ENCODE results near the gene DCAF10.
"Not testable (repeated sequence)": the region's sequence is repeated elsewhere in the genome, so short reads cannot be mapped to it uniquely, and the experiment has no call there.

DCAF10 gene

DNA sequence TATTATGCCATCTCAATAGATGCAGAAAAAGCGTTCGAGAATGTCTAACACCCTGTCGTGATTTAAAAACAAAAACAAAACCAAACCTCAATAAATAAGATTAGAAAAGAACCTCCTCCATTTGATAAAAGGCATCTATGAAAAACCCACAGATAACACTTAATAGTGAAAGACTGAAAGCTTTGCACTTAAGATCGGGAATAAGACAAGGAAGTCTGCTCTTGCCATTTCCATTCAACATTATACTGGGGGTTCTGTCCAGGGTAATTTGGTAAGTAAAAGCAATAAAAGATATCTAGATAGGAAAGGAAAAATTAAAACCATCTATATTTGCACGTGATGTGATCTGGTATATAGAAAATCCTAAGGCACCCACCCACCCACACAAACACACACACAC lies 8.5 kb upstream of the DCAF10 start:
- DNase-seq: no peak

DNA sequence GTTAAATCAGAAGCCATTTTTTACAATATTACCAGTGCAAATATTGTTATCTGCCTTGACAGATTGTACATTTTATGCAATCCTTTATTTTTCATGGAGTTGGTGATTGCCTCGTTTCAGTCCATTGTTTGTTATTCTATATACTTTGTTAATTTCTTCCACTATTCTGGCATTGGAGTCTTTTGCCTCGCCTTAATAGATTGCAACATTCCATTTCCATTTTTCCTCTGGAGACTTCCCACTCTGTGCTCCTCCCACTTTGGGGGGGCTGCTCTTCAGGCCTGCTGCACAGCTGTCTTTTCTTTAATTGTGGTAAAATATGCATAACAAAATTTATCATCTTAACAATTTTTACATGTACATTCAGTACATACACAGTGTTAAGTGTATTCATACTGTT lies 4.4 kb upstream of the DCAF10 start:
- DNase-seq: no peak

DNA sequence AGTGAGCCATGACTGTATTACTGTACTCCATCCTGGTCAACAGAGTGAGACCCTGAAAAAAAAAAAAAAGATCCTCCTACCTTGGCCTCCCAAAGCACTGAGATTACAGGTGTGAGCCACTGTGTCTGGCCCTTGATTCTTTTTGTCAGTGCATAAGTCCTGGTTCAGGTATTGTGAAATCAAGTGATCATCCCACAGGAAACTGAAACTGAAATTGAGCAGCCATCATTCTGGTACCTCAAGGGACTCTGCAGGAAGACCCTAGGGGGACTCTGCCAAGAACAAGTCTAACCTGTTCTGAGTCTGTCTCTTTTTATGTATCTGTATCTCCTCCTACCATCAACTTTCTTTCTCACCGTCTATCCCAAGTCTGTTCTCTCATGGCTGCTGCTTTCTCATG lies 1.9 kb upstream of the DCAF10 start:
- DNase-seq: no peak

DNA sequence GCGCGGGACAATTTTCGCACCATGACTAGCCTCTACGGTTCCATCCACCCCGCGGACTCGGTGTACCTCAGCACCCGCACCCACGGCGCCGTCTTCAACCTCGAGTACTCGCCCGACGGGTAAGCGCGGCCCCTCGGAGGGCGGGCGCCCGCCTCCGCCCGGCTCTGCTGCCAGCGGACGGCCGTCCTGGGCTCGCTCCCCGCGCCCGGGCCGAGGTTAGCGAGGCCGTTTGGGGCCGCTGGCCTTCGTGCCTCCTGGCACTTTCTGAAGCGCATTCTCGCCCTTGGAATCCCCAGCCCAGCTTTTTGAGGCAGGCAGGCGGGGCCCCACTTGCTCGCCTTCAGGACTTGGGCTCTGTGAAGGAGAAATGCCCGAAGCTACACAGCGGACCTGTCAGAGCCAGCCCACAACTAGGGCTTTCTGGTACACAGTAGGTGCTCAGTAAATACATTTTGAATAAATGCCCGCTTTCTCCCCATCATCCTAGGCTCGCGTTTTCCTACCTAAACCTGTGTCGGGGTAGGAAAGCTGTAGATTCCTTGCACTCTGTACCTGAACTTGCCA lies 772 bp downstream of the DCAF10 start:
- peak; percentile 32 for DNase-seq

DNA sequence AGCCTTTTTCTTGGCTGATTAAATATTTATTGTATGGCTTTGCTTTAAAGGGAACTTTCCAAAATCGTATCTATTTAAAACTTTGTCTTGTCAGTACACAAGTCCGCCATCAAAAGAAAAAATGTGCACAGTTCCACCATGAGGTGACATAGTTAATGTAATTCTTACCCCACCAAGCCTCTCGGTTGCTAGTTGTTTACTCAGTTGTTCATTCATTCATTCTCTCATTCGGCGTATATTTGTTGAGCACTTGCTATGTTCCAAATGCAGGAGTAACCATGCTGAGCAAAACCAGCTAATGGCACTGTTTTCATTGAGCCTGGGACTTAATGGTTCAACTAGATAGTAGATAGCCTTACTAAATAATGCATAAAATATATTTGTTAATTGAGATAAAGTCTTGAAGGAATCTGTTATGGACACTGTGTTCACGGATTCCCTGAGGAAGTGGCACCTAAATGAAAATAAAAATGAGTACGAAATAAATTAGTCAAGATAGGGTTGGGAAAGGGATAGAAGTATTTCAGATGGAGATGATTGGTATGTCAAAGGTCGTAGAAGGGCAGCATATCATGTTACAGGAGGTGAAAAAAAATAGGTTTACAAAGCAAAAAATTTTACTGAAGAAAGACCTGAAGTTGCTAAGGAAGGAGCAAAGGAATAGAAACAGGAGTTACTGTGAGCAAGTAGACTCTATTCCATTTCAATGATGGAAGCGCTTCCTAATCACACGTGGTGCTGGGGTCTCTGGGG lies 1.5 kb downstream of the DCAF10 start:
- no peak for DNase-seq

DNA sequence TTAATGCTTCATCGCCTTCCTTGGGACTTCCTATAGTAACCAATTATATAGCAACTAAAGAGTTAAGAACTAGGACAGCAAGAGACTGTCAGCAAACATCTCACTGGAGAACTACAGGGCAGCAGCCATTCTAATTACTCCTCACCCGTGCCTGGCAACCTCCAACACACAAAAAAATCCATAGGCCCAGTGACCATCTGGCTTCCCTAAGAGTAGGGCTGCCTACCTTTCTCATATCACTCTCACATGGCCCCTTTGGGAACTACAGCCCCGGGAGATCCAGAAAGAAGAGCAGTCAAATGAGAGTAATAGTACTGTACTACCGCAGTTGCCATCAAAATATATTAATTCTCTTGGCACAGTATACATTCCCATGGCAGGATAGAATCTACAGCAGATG lies 5.7 kb downstream of the DCAF10 start:
- no peak for DNase-seq

DNA sequence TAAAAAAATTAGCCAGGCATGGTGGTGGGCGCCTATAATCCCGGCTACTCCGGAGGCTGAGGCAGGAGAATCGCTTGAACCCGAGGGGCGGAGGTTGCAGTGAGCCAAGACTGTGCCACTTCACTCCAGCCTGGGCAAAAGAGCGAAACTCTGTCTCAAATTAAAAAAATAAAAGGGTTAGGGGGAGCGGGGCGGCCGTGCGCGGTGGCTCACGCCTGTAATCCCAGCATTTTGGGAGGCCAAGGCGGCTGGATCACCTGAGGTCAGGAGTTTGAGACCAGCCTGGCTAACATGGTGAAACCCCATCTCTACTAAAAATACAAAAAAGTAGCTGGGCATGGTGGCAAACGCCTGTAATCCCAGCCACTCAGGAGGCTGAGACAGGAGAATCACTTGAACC lies 9.1 kb downstream of the DCAF10 start:
- DNase-seq: not testable (repeated sequence)

DNA sequence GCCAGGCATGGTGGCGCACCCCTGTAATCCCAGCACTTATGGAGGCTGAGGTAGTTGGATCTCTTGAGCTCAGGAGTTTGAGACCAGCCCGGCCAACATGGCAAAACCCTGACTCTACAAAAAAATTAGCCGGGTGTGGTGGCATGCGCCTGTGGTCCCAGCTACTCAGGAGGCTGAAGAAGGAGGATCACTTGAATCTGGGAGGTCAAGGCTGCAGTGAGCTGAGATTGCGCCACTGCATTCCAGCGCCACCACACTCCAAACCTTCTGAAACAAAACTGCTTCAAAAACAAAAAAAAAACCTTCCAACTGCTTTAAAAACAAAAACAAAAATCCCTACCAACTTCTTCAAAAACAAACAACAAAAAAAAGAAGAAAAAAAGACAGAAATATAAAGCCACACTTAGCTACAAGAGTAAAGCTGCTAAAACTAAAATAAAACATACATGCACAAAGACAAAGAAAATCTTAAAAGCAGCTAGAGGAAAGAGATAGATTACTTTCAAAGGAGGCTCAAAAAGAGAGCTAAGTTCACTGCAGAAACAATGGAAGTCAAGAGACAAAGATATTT lies 11.4 kb downstream of the DCAF10 start:
- DNase-seq: no peak

DNA sequence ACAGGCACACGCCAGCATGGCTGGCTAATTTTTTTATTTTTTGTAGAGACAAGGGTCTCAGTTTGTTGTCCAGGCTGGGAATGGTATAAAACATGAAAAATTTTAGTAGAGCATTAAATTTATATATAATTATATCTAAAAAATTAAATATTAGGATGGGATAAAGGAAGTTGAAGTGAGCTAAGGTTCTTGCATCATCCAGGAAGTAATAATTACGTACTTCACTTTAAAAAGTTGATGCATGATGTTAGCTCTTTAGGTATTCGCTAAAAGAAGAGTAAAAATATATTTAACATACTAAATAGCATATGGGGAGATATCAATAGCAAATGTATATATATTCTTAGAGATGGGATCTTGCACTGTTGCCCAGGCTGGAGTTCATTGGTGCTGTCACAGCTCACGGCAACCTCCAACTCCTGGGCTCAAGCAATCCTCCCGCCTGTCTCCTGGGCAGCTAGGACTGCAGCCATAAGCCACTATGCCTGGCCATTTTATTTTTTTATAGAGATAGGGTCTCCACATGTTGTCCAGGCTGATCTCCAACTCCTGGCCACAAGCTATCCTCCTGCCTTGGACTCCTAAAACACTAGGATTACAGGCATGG lies 12.3 kb downstream of the DCAF10 start:
- DNase-seq: no peak

DNA sequence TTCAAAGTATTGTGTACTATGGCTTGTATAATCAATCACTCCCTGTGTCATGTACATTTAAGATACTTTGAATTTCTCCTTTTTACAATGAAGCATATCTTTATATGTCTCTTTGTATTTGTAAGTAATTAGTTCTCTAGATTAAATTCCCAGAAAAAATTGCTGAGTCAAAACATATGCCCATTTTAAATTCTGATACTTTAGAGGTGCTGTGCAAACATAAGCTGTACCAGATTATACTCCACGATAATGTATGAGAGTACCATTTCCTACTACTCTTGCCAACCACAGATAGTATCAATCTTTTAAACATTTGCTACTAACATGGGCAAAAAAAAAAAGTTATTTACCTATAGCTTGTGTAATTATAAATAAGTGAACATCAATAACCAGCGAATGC lies 18.3 kb downstream of the DCAF10 start:
- DNase-seq: peak; percentile 24

DNA sequence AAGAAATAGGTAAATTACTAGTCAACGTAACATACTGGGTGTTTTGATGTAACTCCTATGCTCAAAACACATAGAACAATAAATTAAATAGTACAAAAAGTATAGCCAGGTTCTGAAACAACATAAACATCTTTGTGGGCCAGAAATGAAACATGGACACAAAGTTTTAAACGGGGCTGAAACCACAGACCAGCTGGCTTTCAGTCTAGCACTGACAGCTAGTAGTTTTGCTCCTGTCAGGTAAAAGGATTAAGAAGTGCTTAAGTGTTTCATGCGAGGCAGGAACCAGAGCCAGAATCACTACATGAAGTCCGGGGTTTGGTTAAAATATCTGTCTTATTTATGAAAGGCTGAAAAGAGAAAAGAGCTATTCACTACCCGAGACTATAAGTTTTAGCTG lies 19.5 kb downstream of the DCAF10 start:
- DNase-seq: no peak

DNA sequence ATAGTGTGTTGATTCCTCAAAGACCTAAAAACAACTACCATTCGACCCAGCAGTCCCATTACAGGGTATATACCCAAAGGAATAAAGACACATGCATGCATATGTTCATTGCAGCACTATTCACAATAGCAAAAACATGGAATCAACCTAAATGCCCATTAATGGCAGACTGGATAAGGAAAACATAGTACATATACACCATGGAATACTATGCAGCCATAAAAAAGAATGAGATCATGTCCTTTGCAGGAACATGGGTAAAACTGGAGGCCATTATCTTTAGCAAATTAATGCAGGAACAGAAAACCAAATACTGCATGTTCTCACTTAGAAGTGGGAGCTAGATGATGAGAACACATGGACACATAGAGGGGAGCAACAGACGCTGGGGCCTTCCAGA lies 24.6 kb downstream of the DCAF10 start:
- DNase-seq: not testable (repeated sequence)

DNA sequence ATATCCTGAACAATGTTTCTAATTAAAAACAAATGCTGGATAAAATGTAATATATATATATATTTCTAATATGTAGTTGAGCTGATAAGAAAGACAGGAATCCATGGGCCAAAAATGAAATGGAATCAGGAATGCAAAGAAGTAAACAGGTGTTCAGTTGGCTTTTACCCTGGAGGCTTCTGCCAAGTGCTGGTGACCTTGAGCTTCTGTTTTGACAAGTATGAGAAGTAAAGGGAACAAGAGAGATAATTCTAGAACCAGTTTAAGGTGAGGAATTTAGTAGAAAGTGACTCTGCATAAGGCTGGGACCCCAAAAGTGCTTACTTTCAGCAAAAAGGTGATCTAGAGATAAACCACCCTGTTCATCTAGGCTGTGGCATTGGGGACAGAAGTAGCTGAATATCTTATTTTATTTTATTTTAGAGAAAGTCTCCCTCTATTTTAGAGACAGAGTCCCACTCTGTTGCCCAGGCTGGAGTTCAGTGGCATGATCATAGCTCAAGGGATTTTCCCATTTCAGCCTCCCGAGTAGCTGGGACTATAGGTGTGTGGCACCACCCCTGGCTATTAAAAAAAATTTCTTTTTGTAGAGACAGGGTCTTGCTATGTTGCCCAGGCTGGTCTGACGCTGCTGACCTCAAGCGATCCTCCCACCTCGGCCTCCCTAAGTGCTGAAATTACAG lies 27.0 kb downstream of the DCAF10 start:
- no peak for DNase-seq

DNA sequence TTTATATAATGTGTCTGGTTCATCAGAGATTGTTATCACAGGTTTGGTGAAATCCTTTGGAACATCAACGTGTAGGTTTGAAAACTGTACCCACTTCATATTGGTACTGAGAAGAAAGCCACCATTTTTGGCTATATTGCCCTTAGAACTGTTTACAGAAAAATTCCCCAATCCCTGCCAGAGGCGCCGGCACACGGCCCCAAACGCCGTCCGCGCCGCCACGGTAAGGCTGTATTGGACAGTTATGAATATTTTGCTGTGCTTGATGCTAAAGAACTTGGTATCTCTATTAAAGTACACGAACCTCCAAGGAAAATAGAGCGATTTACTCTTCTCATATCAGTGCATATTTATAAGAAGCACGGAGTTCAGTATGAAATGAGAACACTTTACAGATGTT lies 35.2 kb downstream of the DCAF10 start:
- DNase-seq: no peak

DNA sequence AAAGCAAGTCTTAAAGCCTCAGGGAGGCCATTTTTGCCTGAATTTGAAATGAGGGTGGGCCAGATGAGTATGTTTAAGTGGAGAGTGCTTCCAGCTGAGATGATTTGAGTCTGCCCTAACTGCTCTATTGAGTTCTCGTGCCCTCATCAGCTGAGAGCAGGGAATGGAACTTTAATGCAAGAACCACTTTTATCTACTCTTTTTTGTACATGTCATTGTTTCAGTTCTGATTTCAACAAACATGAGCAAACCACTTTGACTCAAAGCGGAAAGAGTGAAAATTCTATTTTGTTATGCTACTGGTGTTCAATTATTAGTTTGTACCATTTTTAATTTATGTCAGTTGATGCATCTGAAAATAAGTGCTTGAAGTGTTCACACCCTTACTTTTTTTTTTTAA lies 35.8 kb downstream of the DCAF10 start:
- no peak for DNase-seq

DNA sequence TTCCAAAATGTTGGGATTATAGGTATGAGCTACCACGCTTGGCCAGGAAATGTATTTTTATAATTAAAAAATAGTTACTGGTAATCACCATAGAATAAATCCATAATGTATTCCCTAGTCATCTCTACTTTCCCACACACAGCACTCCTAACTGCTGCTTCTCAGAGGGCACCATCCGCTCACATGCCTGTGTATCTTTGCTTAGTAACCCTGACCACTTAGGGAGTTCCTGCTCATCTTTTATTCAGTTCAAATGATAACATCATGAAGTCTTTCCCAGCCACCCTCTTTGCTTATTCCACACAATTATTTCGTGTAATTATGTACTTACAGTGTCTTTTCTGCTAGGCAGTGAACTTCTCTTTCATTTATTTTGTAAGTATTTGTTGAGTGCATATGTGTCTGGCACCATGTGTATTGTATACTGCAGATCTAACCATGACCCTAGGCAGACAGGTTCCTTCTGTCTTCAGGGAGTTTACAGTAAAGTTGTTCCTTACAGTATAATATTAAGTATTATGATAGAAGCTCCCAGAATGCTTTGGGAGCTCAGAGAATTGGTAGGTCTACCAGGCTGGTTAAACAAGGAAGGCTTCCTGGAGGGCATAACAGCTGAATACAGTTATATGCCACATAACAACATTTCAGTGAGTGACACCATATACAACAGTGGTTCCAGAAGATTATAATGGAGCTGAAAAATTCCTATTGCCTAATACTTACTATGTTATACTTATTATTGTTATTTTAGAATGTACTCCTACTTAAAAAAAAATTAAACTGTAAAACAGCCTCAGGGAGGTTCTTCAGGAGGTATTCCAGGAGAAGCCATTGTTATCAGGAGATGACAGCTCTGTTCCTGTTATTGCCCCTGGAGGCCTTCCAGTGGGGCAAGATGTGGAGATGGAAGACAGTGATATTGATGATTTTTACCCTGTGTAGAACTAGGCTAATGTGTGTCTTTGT lies 39.2 kb downstream of the DCAF10 start:
- peak; percentile 85 for DNase-seq

DNA sequence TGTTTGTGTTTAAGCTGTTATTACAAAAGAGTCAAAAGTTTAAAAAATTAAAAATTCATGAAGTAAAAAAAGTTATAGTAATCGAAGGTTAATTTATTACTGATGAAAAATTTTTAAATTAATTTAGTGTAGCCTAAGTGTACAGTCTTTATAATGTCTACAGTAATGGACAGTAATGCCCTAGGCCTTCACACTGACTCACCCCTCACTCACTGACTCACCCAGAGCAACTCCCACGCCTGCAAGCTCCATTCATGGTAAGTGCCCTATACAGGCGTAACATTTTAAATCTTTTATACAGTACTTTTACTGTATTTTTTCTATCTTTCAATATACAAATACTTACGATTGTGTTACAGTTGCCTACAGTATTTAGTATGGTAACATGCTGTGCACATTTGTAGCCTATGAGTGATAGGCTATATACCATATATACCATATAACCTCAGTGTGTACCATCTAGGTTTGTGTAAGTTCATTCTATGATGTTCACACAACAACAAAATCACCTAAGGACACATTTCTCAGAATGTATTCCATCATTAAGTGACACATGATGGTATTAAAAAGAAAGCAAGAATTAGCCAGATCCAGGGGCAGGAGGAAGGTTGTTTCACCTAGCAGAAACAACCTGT lies 40.1 kb downstream of the DCAF10 start:
- peak; percentile 57 for DNase-seq

DNA sequence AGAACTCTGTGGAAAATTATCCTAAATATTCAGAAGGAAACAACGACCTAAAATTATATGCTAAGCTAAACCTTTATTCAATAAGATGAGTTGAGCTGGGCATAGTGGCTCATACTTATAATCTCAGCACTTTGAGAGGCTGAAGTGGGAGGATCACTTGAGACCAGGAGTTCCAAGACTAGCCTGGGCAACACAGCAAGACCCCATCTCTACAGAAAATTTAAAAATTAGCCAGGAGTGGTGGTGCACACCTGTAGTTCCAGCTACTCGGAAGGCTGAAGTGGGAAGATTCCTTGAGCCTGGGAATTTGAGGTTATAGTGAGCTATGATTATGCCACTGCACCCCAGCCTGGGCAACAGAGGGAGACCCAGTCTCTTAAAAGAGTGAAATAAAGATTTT lies 51.6 kb downstream of the DCAF10 start:
- no peak for DNase-seq

DNA sequence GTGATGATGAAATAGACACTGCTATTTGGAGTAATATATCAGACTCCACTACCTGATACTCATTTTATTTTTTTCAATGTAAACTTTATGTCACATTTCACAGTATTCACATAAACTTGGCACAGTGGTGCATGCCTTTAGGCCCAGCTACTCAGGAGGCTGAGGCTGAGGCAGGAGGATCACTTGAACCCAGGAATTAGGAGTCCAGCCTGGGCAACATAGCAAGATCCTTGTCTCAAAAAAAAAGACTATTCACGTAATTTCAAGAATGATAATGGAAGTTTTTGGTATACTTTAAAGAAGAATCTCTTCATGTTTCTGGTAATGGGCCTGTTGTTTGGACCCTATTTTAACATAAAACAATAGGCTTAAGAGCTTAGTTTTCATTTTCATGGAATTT lies 56.0 kb downstream of the DCAF10 start:
- no peak for DNase-seq

DNA sequence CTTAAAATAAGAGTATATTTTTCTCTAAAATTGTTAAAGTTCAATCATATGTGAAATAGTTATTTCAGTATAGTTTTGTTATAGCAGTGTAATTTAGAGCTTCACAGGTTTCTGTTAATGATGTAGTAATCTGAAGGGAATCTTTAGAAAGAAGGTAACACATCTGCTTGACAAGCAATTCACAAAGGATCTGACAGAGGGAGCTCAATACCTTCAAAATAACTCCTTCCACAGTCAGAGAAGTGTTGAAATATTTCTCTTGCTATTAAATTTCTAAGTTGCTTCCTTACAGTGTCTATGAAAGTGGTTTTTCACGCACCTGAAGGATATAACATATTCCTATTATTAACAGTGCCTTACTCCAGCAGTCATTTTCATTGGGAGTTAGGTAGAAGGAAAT lies 58.4 kb downstream of the DCAF10 start:
- peak; percentile 27 for DNase-seq

DNA sequence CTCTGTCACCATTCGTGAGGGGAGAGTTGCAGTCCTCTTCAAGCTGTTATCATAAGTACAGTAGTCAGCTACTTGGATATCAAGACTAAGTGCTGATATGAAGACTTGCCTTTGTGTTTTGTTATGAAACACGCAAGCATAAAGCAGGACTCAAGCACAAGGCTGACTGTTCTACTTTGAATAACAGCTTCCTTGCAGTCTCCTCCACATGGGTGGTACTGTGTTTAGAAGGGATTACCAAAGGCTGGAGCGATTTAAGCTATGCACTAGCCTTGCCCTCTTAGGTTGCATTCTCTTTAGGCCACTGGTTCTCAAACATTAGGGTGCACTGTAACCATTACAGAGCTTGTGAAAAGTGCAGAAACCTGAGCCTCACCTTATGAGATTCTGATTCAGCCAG lies 61.9 kb downstream of the DCAF10 start:
- DNase-seq: no peak

Data from hematopoietic multipotent progenitor cell treated with erythropoietin and hydrocortisone succinate and interleukin-3 and kit ligand, for 8 days (in vitro differentiated cells).